ENCODE measurements around the gene ZNF789.

ZNF789 gene

GRCh38 chr7:99504281-99504602, 31.6 kb downstream of the ZNF789 start:
- H3K4me1 ChIP-seq (ENCODE audit: control insufficient read depth, insufficient read depth, low read depth, low read length): peaks cover 15% of the 10 kb centered on the region
- H3K18ac ChIP-seq (ENCODE audit: low read depth in 1 of 2, low read length in 2 of 2): peak overlapping the region in 1 of 2 experiments; percentile 82
- peak overlapping the region; percentile 1 for H4K91ac ChIP-seq (ENCODE audit: low read length)
- H2AFZ ChIP-seq (ENCODE audit: low read depth, low read length): peak overlapping the region; percentile 99
- 16% methylated on average over 19 of the region's 19 CpGs for whole genome bisulfite sequencing
- H3K4me2 ChIP-seq (ENCODE audit: low read length, poor library complexity, severe bottlenecking): peak overlapping the region; percentile 46
- H2BK5ac ChIP-seq (ENCODE audit: low read depth, low read length, poor library complexity, severe bottlenecking): no peak overlapping the region
- H3K4ac ChIP-seq (ENCODE audit: low read depth in 1 of 2, low read length in 2 of 2): peak overlapping the region in 1 of 2 experiments; percentile 73
- peaks cover 3% of the 10 kb centered on the region for H3K79me1 ChIP-seq (replicated peaks; ENCODE audit: low read length, poor library complexity, severe bottlenecking)
- no peak overlapping the region for H2BK120ac ChIP-seq (ENCODE audit: low read depth, low read length)
- peak overlapping the region in 1 of 2 experiments; percentile 31 for H3K23ac ChIP-seq (ENCODE audit: low read length in 2 of 2)
- peak overlapping the region; percentile 85 for H4K8ac ChIP-seq (ENCODE audit: low read length)
- no peaks in the 10 kb centered on the region for H3K9me3 ChIP-seq (ENCODE audit: control insufficient read depth, low read length)
- no peak overlapping the region for H2BK15ac ChIP-seq (ENCODE audit: low read depth, poor library complexity, severe bottlenecking)
- peak overlapping the region; percentile 83 to 85 for H3K4me3 ChIP-seq (ENCODE audit: insufficient read depth in 1 of 2, low read depth in 1 of 2, low read length in 2 of 2)
- no peak overlapping the region for H3K14ac ChIP-seq (ENCODE audit: low read length in 2 of 2)
- H2BK12ac ChIP-seq (ENCODE audit: low read length in 2 of 2): peak overlapping the region in 1 of 2 experiments; percentile 47
- no peak overlapping the region for H2AK5ac ChIP-seq (ENCODE audit: low read length, severe bottlenecking)
- H3K9ac ChIP-seq (ENCODE audit: low read length): peak overlapping the region; percentile 88
- no peaks in the 10 kb centered on the region for H3K27me3 ChIP-seq (ENCODE audit: control insufficient read depth in 1 of 2, insufficient read depth in 1 of 2, low read length in 2 of 2)
- H3K27ac ChIP-seq (ENCODE audit: low read length, poor library complexity, severe bottlenecking): peak overlapping the region; percentile 2
- no peak for DNase-seq
- peaks cover 0 to 10% of the 10 kb centered on the region in 2 experiments for H3K36me3 ChIP-seq (ENCODE audit: control insufficient read depth in 1 of 2, insufficient read depth in 2 of 2, low read depth in 1 of 2, low read length in 2 of 2)

GRCh38 chr7:99504603-99505323, 32.1 kb downstream of the ZNF789 start, which contains the start of gene ZKSCAN5:
TSS of gene ZKSCAN5 (plus strand) at chr7:99504662. CDS start at chr7:99506045, 1,383 bp downstream.
- Histone ChIP-seq H2BK12ac (ENCODE audit: low read length in 2 of 2) (peak within 1 kb of the TSS in 1 of 2 experiments; percentile 47), H2AK5ac (ENCODE audit: low read length, severe bottlenecking) (peak within 1 kb of the TSS; percentile 31), H3K14ac (ENCODE audit: low read length in 2 of 2) (peak within 1 kb of the TSS in 1 of 2 experiments; percentile 72), H4K8ac (ENCODE audit: low read length) (peak within 1 kb of the TSS; percentile 90), H3K9ac (ENCODE audit: low read length) (peak within 1 kb of the TSS; percentile 88), H4K91ac (ENCODE audit: low read length) (peak within 1 kb of the TSS; percentile 70), H3K23ac (ENCODE audit: low read length in 2 of 2) (peak within 1 kb of the TSS in 1 of 2 experiments; percentile 31), H3K4ac (ENCODE audit: low read depth in 1 of 2, low read length in 2 of 2) (peak within 1 kb of the TSS in 1 of 2 experiments; percentile 87), H3K27ac (ENCODE audit: low read length, poor library complexity, severe bottlenecking) (peak within 1 kb of the TSS; percentile 90), H2BK120ac (ENCODE audit: low read depth, low read length) (peak within 1 kb of the TSS; percentile 86), H3K4me3 (ENCODE audit: insufficient read depth in 1 of 2, low read depth in 1 of 2, low read length in 2 of 2) (peak within 1 kb of the TSS; percentile 83 to 85), H3K79me1 (replicated peaks; ENCODE audit: low read length, poor library complexity, severe bottlenecking) (peaks cover 3% of the 10 kb centered on the region), H3K27me3 (ENCODE audit: control insufficient read depth in 1 of 2, insufficient read depth in 1 of 2, low read length in 2 of 2) (no peaks in the 10 kb centered on the region), H3K18ac (ENCODE audit: low read depth in 1 of 2, low read length in 2 of 2) (peak within 1 kb of the TSS; percentile 82 to 93), H2BK15ac (ENCODE audit: low read depth, poor library complexity, severe bottlenecking) (peak within 1 kb of the TSS; percentile 98), H3K9me3 (ENCODE audit: control insufficient read depth, low read length) (no peaks in the 10 kb centered on the region), H3K4me1 (ENCODE audit: control insufficient read depth, insufficient read depth, low read depth, low read length) (peaks cover 15% of the 10 kb centered on the region), H2BK5ac (ENCODE audit: low read depth, low read length, poor library complexity, severe bottlenecking) (peak within 1 kb of the TSS; percentile 67), H3K4me2 (ENCODE audit: low read length, poor library complexity, severe bottlenecking) (peak within 1 kb of the TSS; percentile 64), H3K36me3 (ENCODE audit: control insufficient read depth in 1 of 2, insufficient read depth in 2 of 2, low read depth in 1 of 2, low read length in 2 of 2) (peaks cover under 1 to 10% of the 10 kb centered on the region in 2 experiments), H2AFZ (ENCODE audit: low read depth, low read length) (peak within 1 kb of the TSS; percentile 99)
- DNase-seq: peak; percentile 98
- under 1% methylated on average over 40 of the region's 53 CpGs for WGBS

DNA sequence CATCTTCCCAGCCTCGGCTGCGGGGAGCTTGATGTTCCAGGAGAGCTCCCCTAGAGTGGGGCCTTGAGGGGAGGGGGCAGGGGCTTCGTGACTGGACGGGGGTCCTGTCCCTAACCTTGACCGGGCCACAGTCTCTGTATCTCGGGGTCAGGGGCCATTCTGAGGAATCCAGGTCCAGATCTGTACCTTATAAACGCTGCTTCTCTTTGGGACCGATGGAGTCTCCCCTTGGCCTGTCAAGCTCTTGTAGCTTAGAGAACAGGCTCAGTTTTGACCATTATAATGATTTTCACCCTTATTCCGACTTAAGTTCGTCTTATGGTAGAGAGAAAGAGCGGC, 32.6 kb downstream of the ZNF789 start:
- Histone ChIP-seq H2BK120ac (ENCODE audit: low read depth, low read length) (no peak overlapping the region), H3K27me3 (ENCODE audit: control insufficient read depth in 1 of 2, insufficient read depth in 1 of 2, low read length in 2 of 2) (no peaks in the 10 kb centered on the region), H2AFZ (ENCODE audit: low read depth, low read length) (no peak overlapping the region), H4K8ac (ENCODE audit: low read length) (peak overlapping the region; percentile 87), H3K36me3 (ENCODE audit: control insufficient read depth in 1 of 2, insufficient read depth in 2 of 2, low read depth in 1 of 2, low read length in 2 of 2) (peaks cover 4 to 10% of the 10 kb centered on the region in 2 experiments), H3K18ac (ENCODE audit: low read depth in 1 of 2, low read length in 2 of 2) (peak overlapping the region; percentile 3 to 43), H3K4me3 (ENCODE audit: insufficient read depth in 1 of 2, low read depth in 1 of 2, low read length in 2 of 2) (peak overlapping the region; percentile 83 to 85), H3K79me1 (replicated peaks; ENCODE audit: low read length, poor library complexity, severe bottlenecking) (peaks cover 5% of the 10 kb centered on the region), H3K23ac (ENCODE audit: low read length in 2 of 2) (no peak overlapping the region), H3K4ac (ENCODE audit: low read depth in 1 of 2, low read length in 2 of 2) (peak overlapping the region in 1 of 2 experiments; percentile 87), H3K27ac (ENCODE audit: low read length, poor library complexity, severe bottlenecking) (peak overlapping the region; percentile 57), H2BK5ac (ENCODE audit: low read depth, low read length, poor library complexity, severe bottlenecking) (no peak overlapping the region), H3K4me1 (ENCODE audit: control insufficient read depth, insufficient read depth, low read depth, low read length) (peaks cover 15% of the 10 kb centered on the region), H3K9me3 (ENCODE audit: control insufficient read depth, low read length) (no peaks in the 10 kb centered on the region), H2BK15ac (ENCODE audit: low read depth, poor library complexity, severe bottlenecking) (no peak overlapping the region), H2BK12ac (ENCODE audit: low read length in 2 of 2) (no peak overlapping the region), H3K9ac (ENCODE audit: low read length) (peak overlapping the region; percentile 88), H3K4me2 (ENCODE audit: low read length, poor library complexity, severe bottlenecking) (peak overlapping the region; percentile 64), H2AK5ac (ENCODE audit: low read length, severe bottlenecking) (peak overlapping the region; percentile 31), H4K91ac (ENCODE audit: low read length) (peak overlapping the region; percentile 66), H3K14ac (ENCODE audit: low read length in 2 of 2) (no peak overlapping the region)
- WGBS: 5% methylated on average over 11 of the region's 11 CpGs
- no peak for DNase-seq

DNA sequence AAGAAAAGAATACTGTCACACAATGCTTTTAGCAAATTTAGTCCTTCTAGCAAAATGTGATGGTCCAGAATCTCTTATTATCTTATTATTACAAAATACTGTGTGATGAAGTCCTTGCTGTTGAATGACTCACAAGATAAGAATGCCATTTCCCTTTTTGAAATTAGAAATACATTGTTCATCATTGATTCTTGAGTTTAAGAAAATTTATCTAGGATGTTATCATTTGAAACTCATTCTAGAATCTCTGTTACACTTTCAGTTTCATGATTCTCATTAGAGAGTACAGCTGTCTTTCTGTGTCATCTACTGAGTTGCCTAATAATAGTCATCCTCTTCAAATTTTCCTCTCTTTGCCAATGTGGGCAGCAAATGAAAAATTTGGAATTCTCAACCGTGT, 41.4 kb downstream of the ZNF789 start:
- WGBS: 100% methylated on average over 1 of the region's 1 CpG
- H2BK5ac ChIP-seq (ENCODE audit: low read depth, low read length, poor library complexity, severe bottlenecking): no peak overlapping the region

More for the DNA sequence above, 41.4 kb downstream of the ZNF789 start:
- H3K36me3 ChIP-seq (ENCODE audit: control insufficient read depth in 1 of 2, insufficient read depth in 2 of 2, low read depth in 1 of 2, low read length in 2 of 2): peaks cover 49 to 55% of the 10 kb centered on the region in 2 experiments
- no peak overlapping the region for H2AFZ ChIP-seq (ENCODE audit: low read depth, low read length)
- no peak overlapping the region for H3K4me3 ChIP-seq (ENCODE audit: insufficient read depth in 1 of 2, low read depth in 1 of 2, low read length in 2 of 2)
- no peak overlapping the region for H2BK12ac ChIP-seq (ENCODE audit: low read length in 2 of 2)
- H3K4ac ChIP-seq (ENCODE audit: low read depth in 1 of 2, low read length in 2 of 2): no peak overlapping the region
- DNase-seq: no peak
- no peak overlapping the region for H3K27ac ChIP-seq (ENCODE audit: low read length, poor library complexity, severe bottlenecking)
- no peak overlapping the region for H3K23ac ChIP-seq (ENCODE audit: low read length in 2 of 2)
- H2BK120ac ChIP-seq (ENCODE audit: low read depth, low read length): no peak overlapping the region
- H3K18ac ChIP-seq (ENCODE audit: low read depth in 1 of 2, low read length in 2 of 2): no peak overlapping the region
- H3K4me2 ChIP-seq (ENCODE audit: low read length, poor library complexity, severe bottlenecking): no peak overlapping the region
- H3K4me1 ChIP-seq (ENCODE audit: control insufficient read depth, insufficient read depth, low read depth, low read length): no peaks in the 10 kb centered on the region
- no peak overlapping the region for H2AK5ac ChIP-seq (ENCODE audit: low read length, severe bottlenecking)
- H2BK15ac ChIP-seq (ENCODE audit: low read depth, poor library complexity, severe bottlenecking): no peak overlapping the region
- peaks cover 28% of the 10 kb centered on the region for H3K79me1 ChIP-seq (replicated peaks; ENCODE audit: low read length, poor library complexity, severe bottlenecking)
- no peak overlapping the region for H4K91ac ChIP-seq (ENCODE audit: low read length)
- peak overlapping the region; percentile 38 for H3K9ac ChIP-seq (ENCODE audit: low read length)
- no peak overlapping the region for H3K14ac ChIP-seq (ENCODE audit: low read length in 2 of 2)
- H4K8ac ChIP-seq (ENCODE audit: low read length): no peak overlapping the region
- H3K9me3 ChIP-seq (ENCODE audit: control insufficient read depth, low read length): no peaks in the 10 kb centered on the region
- H3K27me3 ChIP-seq (ENCODE audit: control insufficient read depth in 1 of 2, insufficient read depth in 1 of 2, low read length in 2 of 2): no peaks in the 10 kb centered on the region
